NCI-H2196 (cell line): ENCODE results near the gene ACKR4.
"Not testable (repeated sequence)": the region's sequence is repeated elsewhere in the genome, so short reads cannot be mapped to it uniquely, and the experiment has no call there.

Experiments
- DNase-seq: peaks from one replicate; lab custom pipeline; 2025; ENCODE audit not compliant: unreplicated experiment; lab: John Stamatoyannopoulos, UW

The ACKR4 gene

GRCh38 chr3:132638706-132639105 is 41.6 kb downstream of the ACKR4 start:
- no peak for DNase-seq

- DNase-seq: not testable (repeated sequence)
These were observed 44.4 kb downstream of the ACKR4 start for GRCh38 chr3:132641427-132641826.

GRCh38 chr3:132641837-132642538 is 44.9 kb downstream of the ACKR4 start:
- peak; percentile 71 for DNase-seq

GRCh38 chr3:132642539-132642847 is 45.4 kb downstream of the ACKR4 start:
- DNase-seq: no peak

- peak; percentile 10 for DNase-seq
These were observed 46.3 kb downstream of the ACKR4 start for GRCh38 chr3:132643366-132643765.

- no peak for DNase-seq
These were observed 48.0 kb downstream of the ACKR4 start for GRCh38 chr3:132645058-132645457.

- no peak for DNase-seq
These were observed 53.1 kb downstream of the ACKR4 start for GRCh38 chr3:132650153-132650552.
